HepG2 (cell line): ENCODE measurements around the gene PODXL2. TPM values are rescaled to one million over a fixed set of nuclear protein-coding genes. Genes with fewer than 3 reads are reported as not detected.

Source experiments
- FOSL1 ChIP-seq: sonication (generic); formaldehyde crosslinking; IDR thresholded peaks from 2 replicates; pipeline ENCODE4 v1.9.0; 2021; ENCODE audit warnings: missing genetic modification reagents, borderline replicate concordance
- HNRNPL ChIP-seq: fragments of 200-400 bp; formaldehyde crosslinking; IDR thresholded peaks from 2 replicates; pipeline ENCODE4 v1.6.1; 2017; ENCODE audit warnings: mild to moderate bottlenecking, low read depth, low read length
- HOXA5 ChIP-seq: sonication (generic); formaldehyde crosslinking; IDR thresholded peaks from 2 replicates; pipeline ENCODE4 v1.4.0; 2020; ENCODE audit warnings: missing genetic modification reagents
- NFYC ChIP-seq: IDR thresholded peaks from 2 replicates; pipeline ENCODE4 v1.6.1; 2016; ENCODE audit warnings: missing genetic modification reagents, missing compliant biosample characterization
- RARA ChIP-seq: IDR thresholded peaks from 2 replicates; pipeline ENCODE4 v1.6.1; 2016; ENCODE audit warnings: missing genetic modification reagents, missing compliant biosample characterization
- SALL2 ChIP-seq: sonication (generic); formaldehyde crosslinking; IDR thresholded peaks from 2 replicates; pipeline ENCODE4 v1.8.1; 2023; ENCODE audit warnings: mild to moderate bottlenecking, missing genetic modification reagents, inconsistent platforms
- SIN3A ChIP-seq: IDR thresholded peaks from 2 replicates; pipeline ENCODE4 v1.6.1; 2011; ENCODE audit warnings: low read depth, mild to moderate bottlenecking, control low read depth, low read length, borderline replicate concordance
- ZBTB21 ChIP-seq: sonication (generic); formaldehyde crosslinking; IDR thresholded peaks from 2 replicates; pipeline ENCODE4 v1.4.0; 2020; ENCODE audit warnings: missing genetic modification reagents
- ZFY ChIP-seq: sonication (generic); formaldehyde crosslinking; IDR thresholded peaks from 2 replicates; pipeline ENCODE4 v1.4.0; 2020; ENCODE audit warnings: missing genetic modification reagents
- ZNF12 ChIP-seq: sonication (generic); formaldehyde crosslinking; IDR thresholded peaks from 2 replicates; pipeline ENCODE4 v1.5.0; 2020; ENCODE audit warnings: missing genetic modification reagents
- ZNF326 ChIP-seq: sonication (generic); formaldehyde crosslinking; IDR thresholded peaks from 2 replicates; pipeline ENCODE4 v1.4.0; 2020; ENCODE audit warnings: missing genetic modification reagents, borderline replicate concordance
- ZNF484 ChIP-seq: sonication (generic); formaldehyde crosslinking; IDR thresholded peaks from 2 replicates; pipeline ENCODE4 v1.5.1; 2020; ENCODE audit warnings: mild to moderate bottlenecking, low read depth, missing genetic modification reagents, borderline replicate concordance
- ZNF556 ChIP-seq: sonication (generic); formaldehyde crosslinking; IDR thresholded peaks from 2 replicates; pipeline ENCODE4 v1.4.0; 2020; ENCODE audit warnings: mild to moderate bottlenecking, missing genetic modification reagents, borderline replicate concordance
- ZNF564 ChIP-seq: sonication (generic); formaldehyde crosslinking; IDR thresholded peaks from 2 replicates; pipeline ENCODE4 v1.8.1; 2023; ENCODE audit warnings: mild to moderate bottlenecking, missing genetic modification reagents
- ZNF775 ChIP-seq: sonication (generic); formaldehyde crosslinking; IDR thresholded peaks from 2 replicates; pipeline ENCODE4 v1.4.0; 2020; ENCODE audit warnings: missing genetic modification reagents, mild to moderate bottlenecking, moderate library complexity, borderline replicate concordance
- ZNF788 ChIP-seq: sonication (generic); formaldehyde crosslinking; IDR thresholded peaks from 2 replicates; pipeline ENCODE4 v1.5.0; 2020; ENCODE audit warnings: mild to moderate bottlenecking, missing genetic modification reagents, borderline replicate concordance
- polyA plus RNA-seq, 8 experiments: library from polyadenylated mRNA; depleted of rRNA in 3 of 8; stranded (reverse) in 7 of 8; unstranded in 1 of 8; fragments of >200 nt; fragmentation: Illumina TruSeq in 4 of 8; extraction: Trizol in 4 of 8; gene quantifications; 2 replicates each; pipeline versions ENCODE4 v1.2.1 to v1.2.3, GENCODE V29; 2011 to 2016; ENCODE audit warnings: low read depth in 4 of 8, missing spikeins in 1 of 8, mixed read lengths in 1 of 8; ENCODE audit not compliant: insufficient read depth in 1 of 8
- total RNA-seq, 5 experiments: library from RNA; depleted of rRNA; stranded (reverse); fragments of >200 nt; fragmentation: Illumina TruSeq; extraction: Trizol; gene quantifications; 2 replicates each; pipeline ENCODE4 v1.2.3, GENCODE V29; 2016; ENCODE audit warnings: low read depth in 1 of 5
- TF ChIP-seq, protein P1 (sequence below): sonication (generic); formaldehyde crosslinking; IDR thresholded peaks from 2 replicates; pipeline ENCODE4 v1.4.0; 2020; ENCODE audit warnings: low read depth, mild to moderate bottlenecking, missing genetic modification reagents
- TF ChIP-seq, protein P2 (sequence below): sonication (generic); formaldehyde crosslinking; IDR thresholded peaks from 2 replicates; pipeline ENCODE4 v1.8.0; 2022; ENCODE audit warnings: missing genetic modification reagents, mild to moderate bottlenecking, moderate library complexity, borderline replicate concordance
- TF ChIP-seq, protein P3 (sequence below): sonication (generic); formaldehyde crosslinking; IDR thresholded peaks from 2 replicates; pipeline ENCODE4 v1.4.0; 2020; ENCODE audit warnings: missing genetic modification reagents

PODXL2 gene
- total and polyA plus RNA-seq, 2 of the 13 experiments (the other 11 are each of a cell fraction or from before 2014, with no cell fraction given) = 20.4 to 25.1 TPM

DNA sequence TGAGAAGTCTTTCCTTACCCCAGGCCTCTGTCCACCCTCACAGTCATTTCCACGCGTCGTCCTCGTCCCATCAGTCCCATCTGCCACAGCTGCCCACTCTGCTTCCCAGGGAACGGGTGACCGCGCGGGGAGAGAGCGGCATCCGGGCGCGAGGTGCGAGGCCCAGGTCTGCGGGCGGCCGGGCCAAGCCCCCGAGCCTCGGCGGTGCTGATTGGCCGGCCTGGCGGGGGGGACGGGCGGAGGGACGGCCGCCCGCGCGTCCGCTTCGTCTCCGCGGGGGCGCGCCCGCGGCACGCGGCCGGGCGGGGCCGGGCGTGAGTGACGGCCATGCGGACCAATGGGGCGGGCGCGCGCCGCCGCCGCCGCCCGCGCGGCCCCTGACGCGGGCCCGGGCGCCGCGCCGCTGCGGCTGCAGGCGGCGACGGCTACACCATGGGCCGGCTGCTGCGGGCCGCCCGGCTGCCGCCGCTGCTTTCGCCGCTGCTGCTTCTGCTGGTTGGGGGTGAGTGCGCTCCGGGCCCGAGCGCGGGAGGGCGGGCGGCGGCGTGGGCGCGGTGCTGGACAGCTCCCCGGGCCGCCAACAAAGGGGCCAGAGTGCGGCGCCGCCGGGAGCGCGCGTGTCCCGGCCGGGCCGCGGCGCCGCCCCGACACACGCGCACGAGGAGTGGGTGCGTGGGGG is at the start of gene PODXL2 (continued):
- peak; percentile 40 for TF ChIP-seq RARA (CRISPR knock-in tag)
- TF ChIP-seq ZFY (CRISPR knock-in tag) = peak; percentile 69
- peak; percentile 65; the same call in 1 of the 2 replicates for TF ChIP-seq HOXA5 (CRISPR knock-in tag)
- TF ChIP-seq ZNF564 (CRISPR knock-in tag) = peak; percentile 68; the same call in 1 of the 2 replicates
- TF ChIP-seq SIN3A = peak; percentile 43; the same call in 1 of the 2 replicates
- 0 out of 2 replicates have a peak, but pooled peaks have one; percentile 40 for TF ChIP-seq ZNF556 (CRISPR knock-in tag)
- TF ChIP-seq, protein P1, sequence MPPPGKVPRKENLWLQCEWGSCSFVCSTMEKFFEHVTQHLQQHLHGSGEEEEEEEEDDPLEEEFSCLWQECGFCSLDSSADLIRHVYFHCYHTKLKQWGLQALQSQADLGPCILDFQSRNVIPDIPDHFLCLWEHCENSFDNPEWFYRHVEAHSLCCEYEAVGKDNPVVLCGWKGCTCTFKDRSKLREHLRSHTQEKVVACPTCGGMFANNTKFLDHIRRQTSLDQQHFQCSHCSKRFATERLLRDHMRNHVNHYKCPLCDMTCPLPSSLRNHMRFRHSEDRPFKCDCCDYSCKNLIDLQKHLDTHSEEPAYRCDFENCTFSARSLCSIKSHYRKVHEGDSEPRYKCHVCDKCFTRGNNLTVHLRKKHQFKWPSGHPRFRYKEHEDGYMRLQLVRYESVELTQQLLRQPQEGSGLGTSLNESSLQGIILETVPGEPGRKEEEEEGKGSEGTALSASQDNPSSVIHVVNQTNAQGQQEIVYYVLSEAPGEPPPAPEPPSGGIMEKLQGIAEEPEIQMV (CRISPR knock-in tag) = peak; percentile 77; the same call in 1 of the 2 replicates
- TF ChIP-seq SALL2 (CRISPR knock-in tag) = peak; percentile 39; the same call in 1 of the 2 replicates
- TF ChIP-seq, protein P2, sequence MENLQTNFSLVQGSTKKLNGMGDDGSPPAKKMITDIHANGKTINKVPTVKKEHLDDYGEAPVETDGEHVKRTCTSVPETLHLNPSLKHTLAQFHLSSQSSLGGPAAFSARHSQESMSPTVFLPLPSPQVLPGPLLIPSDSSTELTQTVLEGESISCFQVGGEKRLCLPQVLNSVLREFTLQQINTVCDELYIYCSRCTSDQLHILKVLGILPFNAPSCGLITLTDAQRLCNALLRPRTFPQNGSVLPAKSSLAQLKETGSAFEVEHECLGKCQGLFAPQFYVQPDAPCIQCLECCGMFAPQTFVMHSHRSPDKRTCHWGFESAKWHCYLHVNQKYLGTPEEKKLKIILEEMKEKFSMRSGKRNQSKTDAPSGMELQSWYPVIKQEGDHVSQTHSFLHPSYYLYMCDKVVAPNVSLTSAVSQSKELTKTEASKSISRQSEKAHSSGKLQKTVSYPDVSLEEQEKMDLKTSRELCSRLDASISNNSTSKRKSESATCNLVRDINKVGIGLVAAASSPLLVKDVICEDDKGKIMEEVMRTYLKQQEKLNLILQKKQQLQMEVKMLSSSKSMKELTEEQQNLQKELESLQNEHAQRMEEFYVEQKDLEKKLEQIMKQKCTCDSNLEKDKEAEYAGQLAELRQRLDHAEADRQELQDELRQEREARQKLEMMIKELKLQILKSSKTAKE (CRISPR knock-in tag) = no peak
- TF ChIP-seq HNRNPL = no peak
- peak; percentile 70; the same call in 1 of the 2 replicates for TF ChIP-seq ZNF788 (CRISPR knock-in tag)
- TF ChIP-seq NFYC (CRISPR knock-in tag) = peak; percentile 76
- no peak for TF ChIP-seq ZNF775 (CRISPR knock-in tag)
- TF ChIP-seq ZNF326 = no peak
- TF ChIP-seq, protein P3, sequence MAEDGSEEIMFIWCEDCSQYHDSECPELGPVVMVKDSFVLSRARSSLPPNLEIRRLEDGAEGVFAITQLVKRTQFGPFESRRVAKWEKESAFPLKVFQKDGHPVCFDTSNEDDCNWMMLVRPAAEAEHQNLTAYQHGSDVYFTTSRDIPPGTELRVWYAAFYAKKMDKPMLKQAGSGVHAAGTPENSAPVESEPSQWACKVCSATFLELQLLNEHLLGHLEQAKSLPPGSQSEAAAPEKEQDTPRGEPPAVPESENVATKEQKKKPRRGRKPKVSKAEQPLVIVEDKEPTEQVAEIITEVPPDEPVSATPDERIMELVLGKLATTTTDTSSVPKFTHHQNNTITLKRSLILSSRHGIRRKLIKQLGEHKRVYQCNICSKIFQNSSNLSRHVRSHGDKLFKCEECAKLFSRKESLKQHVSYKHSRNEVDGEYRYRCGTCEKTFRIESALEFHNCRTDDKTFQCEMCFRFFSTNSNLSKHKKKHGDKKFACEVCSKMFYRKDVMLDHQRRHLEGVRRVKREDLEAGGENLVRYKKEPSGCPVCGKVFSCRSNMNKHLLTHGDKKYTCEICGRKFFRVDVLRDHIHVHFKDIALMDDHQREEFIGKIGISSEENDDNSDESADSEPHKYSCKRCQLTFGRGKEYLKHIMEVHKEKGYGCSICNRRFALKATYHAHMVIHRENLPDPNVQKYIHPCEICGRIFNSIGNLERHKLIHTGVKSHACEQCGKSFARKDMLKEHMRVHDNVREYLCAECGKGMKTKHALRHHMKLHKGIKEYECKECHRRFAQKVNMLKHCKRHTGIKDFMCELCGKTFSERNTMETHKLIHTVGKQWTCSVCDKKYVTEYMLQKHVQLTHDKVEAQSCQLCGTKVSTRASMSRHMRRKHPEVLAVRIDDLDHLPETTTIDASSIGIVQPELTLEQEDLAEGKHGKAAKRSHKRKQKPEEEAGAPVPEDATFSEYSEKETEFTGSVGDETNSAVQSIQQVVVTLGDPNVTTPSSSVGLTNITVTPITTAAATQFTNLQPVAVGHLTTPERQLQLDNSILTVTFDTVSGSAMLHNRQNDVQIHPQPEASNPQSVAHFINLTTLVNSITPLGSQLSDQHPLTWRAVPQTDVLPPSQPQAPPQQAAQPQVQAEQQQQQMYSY (CRISPR knock-in tag) = 0 out of 2 replicates have a peak, but pooled peaks have one; percentile 46
- TF ChIP-seq ZBTB21 (CRISPR knock-in tag) = no peak
- TF ChIP-seq ZNF12 (CRISPR knock-in tag) = 0 out of 2 replicates have a peak, but pooled peaks have one; percentile 24
- peak; percentile 60; the same call in 1 of the 2 replicates for TF ChIP-seq ZNF484 (CRISPR knock-in tag)
- TF ChIP-seq FOSL1 (CRISPR knock-in tag) = no peak
